A549 (cell line): ENCODE data around the gene CYB5D1. TPM values are rescaled to one million over a fixed set of nuclear protein-coding genes. Genes with fewer than 3 reads are reported as not detected.
A peak's percentile ranks its signal among the peaks of the same experiment; 100 is the strongest.

Experiments used
- ATAC-seq, 2 experiments: fragments of 200-7000 bp in 1 of 2; fragments of >200 bp in 1 of 2; cut with Nextera tagmentation in 1 of 2; cut with Tn5 transposase in 1 of 2; 3 replicates each; pipeline versions ENCODE4 v1.8.0 to v1.9.1; 2018 to 2020; ENCODE audit warnings: mild to moderate bottlenecking in 1 of 2, moderate library complexity in 1 of 2
- CTCF ChIA-PET: fragments of 300-600 bp; sonication (Branson Sonifier 250); formaldehyde crosslinking; extraction: SDS; loops from one replicate; lab custom pipeline; 2021; ENCODE audit warnings: antibody characterized with exemption, inconsistent platforms; lab: Yijun Ruan, JAX
- POLR2A ChIA-PET: fragments of 350-600 bp; formaldehyde crosslinking; extraction: SDS; loops from one replicate; lab custom pipeline; 2021; ENCODE audit warnings: antibody characterized with exemption, inconsistent platforms; lab: Yijun Ruan, JAX
- DNase-seq, 2 experiments: peaks; one replicate each; pipeline versions ENCODE4 v3.0.0 to v3.0.0-alpha.2; 2011 to 2016; ENCODE audit warnings: low read depth in 1 of 2, low spot score in 1 of 2
- FAIRE-seq: peaks from 2 replicates; lab custom pipeline; 2011; peaks lifted over from hg19 to GRCh38; lab: Jason Lieb, UNC
- H3K27ac ChIP-seq, 2 experiments: fragments of >200 bp; sonication (Bioruptor Twin); formaldehyde crosslinking; 3 replicates each; pipeline ENCODE4 v1.5.1; 2016 to 2017
- H3K4me1 ChIP-seq: fragments of >200 bp; sonication (Bioruptor Twin); formaldehyde crosslinking; 3 replicates; pipeline ENCODE4 v1.6.1; 2016
- H3K4me2 ChIP-seq: fragments of >200 bp; sonication (Bioruptor Twin); formaldehyde crosslinking; 3 replicates; pipeline ENCODE4 v1.6.1; 2016
- H3K4me3 ChIP-seq: fragments of >200 bp; sonication (Bioruptor Twin); formaldehyde crosslinking; 3 replicates; pipeline ENCODE4 v1.5.1; 2016
- H3K9me3 ChIP-seq: fragments of >200 bp; sonication (Bioruptor Twin); formaldehyde crosslinking; 3 replicates; pipeline ENCODE4 v1.6.1; 2016
- BHLHE40 ChIP-seq: IDR thresholded peaks from 2 replicates; pipeline ENCODE4 v1.6.1; 2012; ENCODE audit warnings: low read depth, low read length, inconsistent platforms
- CBX2 ChIP-seq: fragments of 200-600 bp; sonication (generic); IDR thresholded peaks from 2 replicates; pipeline ENCODE4 v1.6.1; 2016; ENCODE audit warnings: low read depth, mild to moderate bottlenecking, borderline replicate concordance
- E2F6 ChIP-seq: IDR thresholded peaks from 2 replicates; pipeline ENCODE4 v1.6.1; 2012; ENCODE audit warnings: low read depth, borderline replicate concordance
- EHF ChIP-seq: fragments of 250-450 bp; sonication (Bioruptor Pico); IDR thresholded peaks from 2 replicates; pipeline ENCODE4 v1.5.0; 2020; ENCODE audit warnings: mild to moderate bottlenecking
- EHMT2 ChIP-seq: fragments of 200-600 bp; sonication (generic); IDR thresholded peaks from 2 replicates; pipeline ENCODE4 v1.6.1; 2016; ENCODE audit warnings: antibody characterized with exemption, low read depth, mild to moderate bottlenecking, moderate library complexity
- EP300 ChIP-seq, 2 experiments: fragments of >200 bp; sonication (Bioruptor Twin); formaldehyde crosslinking; IDR thresholded peaks; 2 replicates in 1 of 2; 3 replicates in 1 of 2; pipeline ENCODE4 v1.6.1; 2016 to 2017
- HDAC2 ChIP-seq: fragments of 200-600 bp; sonication (generic); IDR thresholded peaks from 2 replicates; pipeline ENCODE4 v1.6.1; 2016
- HOXB13 ChIP-seq: fragments of 250-450 bp; sonication (Bioruptor Pico); IDR thresholded peaks from 2 replicates; pipeline ENCODE4 v1.5.0; 2020; ENCODE audit warnings: low read depth, mild to moderate bottlenecking, moderate library complexity
- HOXB5 ChIP-seq: fragments of 250-450 bp; sonication (Bioruptor Pico); IDR thresholded peaks from 2 replicates; pipeline ENCODE4 v1.5.0; 2020; ENCODE audit warnings: mild to moderate bottlenecking, moderate library complexity
- MAZ ChIP-seq: fragments of 150-350 bp; IDR thresholded peaks from 2 replicates; pipeline ENCODE4 v1.6.1; 2014; ENCODE audit warnings: antibody characterized with exemption, low read depth, low read length, borderline replicate concordance
- NFE2L2 ChIP-seq: fragments of 150-350 bp; conservative IDR thresholded peaks from 2 replicates; pipeline ENCODE4 v1.6.1; 2014; ENCODE audit warnings: low read length
- POLR2A ChIP-seq: IDR thresholded peaks from 2 replicates; pipeline ENCODE4 v1.6.1; 2012; ENCODE audit warnings: mild to moderate bottlenecking, low read length
- POLR2AphosphoS2 ChIP-seq: conservative IDR thresholded peaks from 2 replicates; pipeline ENCODE4 v1.6.1; 2012; ENCODE audit warnings: low read length, improper control_type of control experiment, inconsistent platforms
- RNF2 ChIP-seq: fragments of 200-600 bp; sonication (generic); IDR thresholded peaks from 2 replicates; pipeline ENCODE4 v1.6.1; 2016; ENCODE audit warnings: low read depth, mild to moderate bottlenecking, antibody characterized with exemption, moderate library complexity, borderline replicate concordance
- SMC3 ChIP-seq: fragments of >200 bp; sonication (Bioruptor Twin); formaldehyde crosslinking; IDR thresholded peaks from 3 replicates; pipeline ENCODE4 v1.6.1; 2018; ENCODE audit warnings: inconsistent platforms
- SREBF2 ChIP-seq: fragments of 450-650 bp; IDR thresholded peaks from 2 replicates; pipeline ENCODE4 v1.6.1; 2014; ENCODE audit warnings: mild to moderate bottlenecking, moderate library complexity
- ZC3H11A ChIP-seq: fragments of 450-650 bp; IDR thresholded peaks from 2 replicates; pipeline ENCODE4 v1.6.1; 2014; ENCODE audit warnings: antibody characterized with exemption, mild to moderate bottlenecking
- ZNF302 ChIP-seq: fragments of 250-450 bp; sonication (Bioruptor Pico); IDR thresholded peaks from 2 replicates; pipeline ENCODE4 v1.9.0; 2021; ENCODE audit warnings: inconsistent platforms, mild to moderate bottlenecking, moderate library complexity
- ZSCAN20 ChIP-seq: fragments of 250-450 bp; sonication (Bioruptor Pico); IDR thresholded peaks from 2 replicates; pipeline ENCODE4 v1.8.0; 2022; ENCODE audit warnings: mild to moderate bottlenecking, moderate library complexity
- WGBS: methylation state at CpG from one replicate; pipeline ENCODE4 v1.1.6; 2017; ENCODE audit errors: missing lambda C conversion rate; 5-methylcytosine and 5-hydroxymethylcytosine counted together
- polyA plus RNA-seq, 4 experiments: library from polyadenylated mRNA; depleted of rRNA in 3 of 4; stranded (reverse); fragments of >200 nt; fragmentation: RNase III in 1 of 4; extraction: RNeasy Plus Mini Kit Qiagen cat#74134 plus additional on column Dnase treatment in 1 of 4; gene quantifications; 2 replicates in 3 of 4; 3 replicates in 1 of 4; pipeline ENCODE4 v1.2.3, GENCODE V29; 2011 to 2017
- TF ChIP-seq, protein P1 (sequence below): fragments of >200 bp; sonication (Bioruptor Twin); formaldehyde crosslinking; IDR thresholded peaks from 3 replicates; pipeline ENCODE4 v1.6.1; 2016
- TF ChIP-seq, protein P2 (sequence below): fragments of 200-600 bp; sonication (generic); IDR thresholded peaks from 2 replicates; pipeline ENCODE4 v1.6.1; 2016; ENCODE audit warnings: antibody characterized with exemption, mild to moderate bottlenecking, moderate library complexity
- TF ChIP-seq, protein P3 (sequence below): fragments of 150-350 bp; IDR thresholded peaks from 2 replicates; pipeline ENCODE4 v1.6.1; 2014; ENCODE audit warnings: low read depth, mild to moderate bottlenecking, low read length

The CYB5D1 gene
- polyA plus RNA-seq, 2 of the 4 experiments (the other 2 are of a cell fraction): 20.4 to 28.2 TPM

DNA sequence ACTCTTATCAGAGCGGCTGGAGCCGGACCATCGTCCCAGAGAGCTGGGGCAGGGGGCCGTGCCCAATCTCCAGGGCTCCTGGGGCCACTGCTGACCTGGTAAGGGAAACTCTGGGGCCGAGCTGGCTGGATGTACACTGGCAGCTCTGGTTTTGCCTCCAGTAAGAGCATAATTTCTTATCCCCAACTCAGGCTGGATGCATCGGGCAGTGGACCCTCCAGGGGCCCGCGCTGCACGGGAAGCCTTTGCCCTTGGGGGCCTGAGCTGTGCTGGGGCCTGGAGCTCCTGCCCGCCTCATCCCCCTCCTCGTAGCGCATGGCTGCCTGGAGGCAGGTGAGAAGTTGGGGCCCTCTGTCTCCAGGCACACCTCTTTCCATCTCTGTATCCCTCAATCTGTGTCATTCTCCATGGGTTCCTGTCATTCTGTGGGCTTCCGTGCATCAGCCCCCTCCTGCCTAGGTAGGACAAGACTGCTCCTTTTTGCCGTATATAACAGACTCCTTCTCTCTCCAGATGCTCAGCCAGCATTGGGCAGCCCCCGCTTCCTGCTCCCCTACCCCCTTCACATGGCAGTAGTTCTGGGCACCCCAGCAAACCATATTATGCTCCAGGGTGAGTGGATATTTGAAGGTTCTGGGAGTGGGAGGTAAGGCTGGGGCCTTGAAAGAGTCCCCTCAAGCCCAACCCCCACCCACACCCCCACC lies 12.3 kb upstream of the CYB5D1 start:
- WGBS: 79% methylated on average over 15 of the region's 15 CpGs
- Histone ChIP-seq H3K4me2 (peak overlapping the region; percentile 91), H3K4me3 (peak overlapping the region; percentile 80), H3K9me3 (no peaks in the 10 kb centered on the region), H3K27ac (peak overlapping the region; percentile 53 to 96; a peak in 4 of 6 replicates), H3K4me1 (peaks cover 18% of the 10 kb centered on the region)
- POLR2A ChIA-PET: interaction anchor here (0.6 to 5.7 kb wide), 8 partner anchors 8 to 328 kb away, joined by 3 to 65 read pairs (median 4); partner anchors contain the start of genes CYB5D1, KDM6B, NAA38 and TP53
- DNase-seq (no peak), FAIRE-seq (no peak), ATAC-seq (no peak)
- CTCF ChIA-PET: interaction anchor here (0.7 to 25.1 kb wide), 15 partner anchors 11 to 214 kb away, joined by 3 to 677 read pairs (median 4); partner anchors contain the start of genes CYB5D1, KDM6B, NAA38 and WRAP53
- TF ChIP-seq RNF2 (no peak), SMC3 (no peak), EHMT2 (no peak), ZSCAN20 (CRISPR knock-in tag) (no peak), ZC3H11A (no peak), BHLHE40 (no peak), POLR2AphosphoS2 (0 out of 2 replicates have a peak, but pooled peaks have one; percentile 26)

DNA sequence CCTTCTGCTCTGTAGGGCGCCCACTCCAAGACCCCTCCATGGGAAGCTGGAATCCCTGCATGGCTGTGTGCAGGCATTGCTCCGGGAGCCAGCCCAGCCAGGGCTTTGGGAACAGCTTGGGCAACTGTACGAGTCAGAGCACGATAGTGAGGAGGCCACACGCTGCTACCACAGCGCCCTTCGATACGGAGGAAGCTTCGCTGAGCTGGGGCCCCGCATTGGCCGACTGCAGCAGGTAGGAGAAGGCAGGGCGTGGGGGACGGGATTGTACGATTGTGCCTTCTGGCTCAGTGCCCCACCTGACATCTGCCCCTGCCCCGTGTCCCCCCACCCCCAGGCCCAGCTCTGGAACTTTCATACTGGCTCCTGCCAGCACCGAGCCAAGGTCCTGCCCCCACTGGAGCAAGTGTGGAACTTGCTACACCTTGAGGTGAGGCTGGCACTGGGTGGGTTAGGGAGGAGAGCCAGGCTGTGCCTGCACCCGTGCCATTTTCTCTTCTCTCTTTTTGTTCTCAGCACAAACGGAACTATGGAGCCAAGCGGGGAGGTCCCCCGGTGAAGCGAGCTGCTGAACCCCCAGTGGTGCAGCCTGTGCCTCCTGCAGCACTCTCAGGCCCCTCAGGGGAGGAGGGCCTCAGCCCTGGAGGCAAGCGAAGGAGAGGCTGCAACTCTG lies 11.6 kb upstream of the CYB5D1 start:
- CTCF ChIA-PET: interaction anchor here (0.9 to 25.1 kb wide), 6 partner anchors 10 to 195 kb away, joined by 3 to 677 read pairs (median 18); partner anchors contain the start of genes CYB5D1, KDM6B and NAA38
- POLR2A ChIA-PET: interaction anchor here (1.3 kb wide), 1 partner anchor 9 kb away, joined by 3 read pairs; no protein-coding TSS in a partner anchor
- H3K9me3 ChIP-seq: no peaks in the 10 kb centered on the region
- peaks cover 12% of the 10 kb centered on the region for H3K4me1 ChIP-seq
- H3K4me3 ChIP-seq: no peak overlapping the region
- 91% methylated on average over 19 of the region's 22 CpGs for WGBS
- no peak for ATAC-seq
- H3K4me2 ChIP-seq: no peak overlapping the region
- no peak overlapping the region for H3K27ac ChIP-seq
- no peak for DNase-seq
- FAIRE-seq: no peak
- no peak for TF ChIP-seq RNF2
- TF ChIP-seq BHLHE40: no peak
- no peak for TF ChIP-seq POLR2A
- TF ChIP-seq HOXB13 (CRISPR knock-in tag): no peak
- 0 out of 2 replicates have a peak, but pooled peaks have one; percentile 10 for TF ChIP-seq POLR2AphosphoS2
- TF ChIP-seq MAZ: no peak
- TF ChIP-seq, all 56 proteins: peak for 1

- FAIRE-seq: no peak
- no peak overlapping the region for H3K4me3 ChIP-seq
- ChIA-PET POLR2A (no interaction called here), CTCF (interaction anchor here (0.7 to 25.1 kb wide), 5 partner anchors 10 to 143 kb away, joined by 3 to 677 read pairs (median 29); partner anchors contain the start of genes CYB5D1, KDM6B and NAA38)
- H3K27ac ChIP-seq: no peak overlapping the region
- WGBS: 91% methylated on average over 33 of the region's 34 CpGs
- H3K9me3 ChIP-seq: no peaks in the 10 kb centered on the region
- no peak for ATAC-seq
- no peak overlapping the region for H3K4me2 ChIP-seq
- no peak for DNase-seq
- peaks cover 15% of the 10 kb centered on the region; the same call in 2 of the 3 replicates for H3K4me1 ChIP-seq
- TF ChIP-seq SREBF2: no peak
- TF ChIP-seq HOXB13 (CRISPR knock-in tag): no peak
- TF ChIP-seq, protein P1, sequence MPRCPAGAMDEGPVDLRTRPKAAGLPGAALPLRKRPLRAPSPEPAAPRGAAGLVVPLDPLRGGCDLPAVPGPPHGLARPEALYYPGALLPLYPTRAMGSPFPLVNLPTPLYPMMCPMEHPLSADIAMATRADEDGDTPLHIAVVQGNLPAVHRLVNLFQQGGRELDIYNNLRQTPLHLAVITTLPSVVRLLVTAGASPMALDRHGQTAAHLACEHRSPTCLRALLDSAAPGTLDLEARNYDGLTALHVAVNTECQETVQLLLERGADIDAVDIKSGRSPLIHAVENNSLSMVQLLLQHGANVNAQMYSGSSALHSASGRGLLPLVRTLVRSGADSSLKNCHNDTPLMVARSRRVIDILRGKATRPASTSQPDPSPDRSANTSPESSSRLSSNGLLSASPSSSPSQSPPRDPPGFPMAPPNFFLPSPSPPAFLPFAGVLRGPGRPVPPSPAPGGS: no peak
- TF ChIP-seq HDAC2: no peak
- TF ChIP-seq NFE2L2: no peak
- TF ChIP-seq, protein P2, sequence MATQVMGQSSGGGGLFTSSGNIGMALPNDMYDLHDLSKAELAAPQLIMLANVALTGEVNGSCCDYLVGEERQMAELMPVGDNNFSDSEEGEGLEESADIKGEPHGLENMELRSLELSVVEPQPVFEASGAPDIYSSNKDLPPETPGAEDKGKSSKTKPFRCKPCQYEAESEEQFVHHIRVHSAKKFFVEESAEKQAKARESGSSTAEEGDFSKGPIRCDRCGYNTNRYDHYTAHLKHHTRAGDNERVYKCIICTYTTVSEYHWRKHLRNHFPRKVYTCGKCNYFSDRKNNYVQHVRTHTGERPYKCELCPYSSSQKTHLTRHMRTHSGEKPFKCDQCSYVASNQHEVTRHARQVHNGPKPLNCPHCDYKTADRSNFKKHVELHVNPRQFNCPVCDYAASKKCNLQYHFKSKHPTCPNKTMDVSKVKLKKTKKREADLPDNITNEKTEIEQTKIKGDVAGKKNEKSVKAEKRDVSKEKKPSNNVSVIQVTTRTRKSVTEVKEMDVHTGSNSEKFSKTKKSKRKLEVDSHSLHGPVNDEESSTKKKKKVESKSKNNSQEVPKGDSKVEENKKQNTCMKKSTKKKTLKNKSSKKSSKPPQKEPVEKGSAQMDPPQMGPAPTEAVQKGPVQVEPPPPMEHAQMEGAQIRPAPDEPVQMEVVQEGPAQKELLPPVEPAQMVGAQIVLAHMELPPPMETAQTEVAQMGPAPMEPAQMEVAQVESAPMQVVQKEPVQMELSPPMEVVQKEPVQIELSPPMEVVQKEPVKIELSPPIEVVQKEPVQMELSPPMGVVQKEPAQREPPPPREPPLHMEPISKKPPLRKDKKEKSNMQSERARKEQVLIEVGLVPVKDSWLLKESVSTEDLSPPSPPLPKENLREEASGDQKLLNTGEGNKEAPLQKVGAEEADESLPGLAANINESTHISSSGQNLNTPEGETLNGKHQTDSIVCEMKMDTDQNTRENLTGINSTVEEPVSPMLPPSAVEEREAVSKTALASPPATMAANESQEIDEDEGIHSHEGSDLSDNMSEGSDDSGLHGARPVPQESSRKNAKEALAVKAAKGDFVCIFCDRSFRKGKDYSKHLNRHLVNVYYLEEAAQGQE: no peak
- TF ChIP-seq MAZ: no peak
- no peak for TF ChIP-seq E2F6
- no peak for TF ChIP-seq CBX2
- no peak for TF ChIP-seq RNF2
- TF ChIP-seq, protein P3, sequence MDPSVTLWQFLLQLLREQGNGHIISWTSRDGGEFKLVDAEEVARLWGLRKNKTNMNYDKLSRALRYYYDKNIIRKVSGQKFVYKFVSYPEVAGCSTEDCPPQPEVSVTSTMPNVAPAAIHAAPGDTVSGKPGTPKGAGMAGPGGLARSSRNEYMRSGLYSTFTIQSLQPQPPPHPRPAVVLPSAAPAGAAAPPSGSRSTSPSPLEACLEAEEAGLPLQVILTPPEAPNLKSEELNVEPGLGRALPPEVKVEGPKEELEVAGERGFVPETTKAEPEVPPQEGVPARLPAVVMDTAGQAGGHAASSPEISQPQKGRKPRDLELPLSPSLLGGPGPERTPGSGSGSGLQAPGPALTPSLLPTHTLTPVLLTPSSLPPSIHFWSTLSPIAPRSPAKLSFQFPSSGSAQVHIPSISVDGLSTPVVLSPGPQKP: no peak
- no peak for TF ChIP-seq EP300 (IDR thresholded peaks at IDR 0.05)
- TF ChIP-seq ZNF302 (CRISPR knock-in tag): no peak
- TF ChIP-seq HOXB5 (CRISPR knock-in tag): no peak
- TF ChIP-seq EHF: no peak
Measured at GRCh38 chr17:7846765-7847661, 10.8 kb upstream of the CYB5D1 start.
